ENCODE results near the gene CERS6. TPM values are rescaled to one million over a fixed set of nuclear protein-coding genes. Genes with fewer than 3 reads are reported as not detected.

Gene CERS6
- total and polyA plus RNA-seq, 2 experiments from 2014 or later = 7.4 to 35.0 TPM

GRCh38 chr2:168740788-168741187 lies 284.7 kb downstream of the CERS6 start (continued):
- TF ChIP-seq REST (IDR thresholded peaks at IDR 0.05; ENCODE audit: unreplicated experiment) (no peak), EZH2 (IDR thresholded peaks at IDR 0.05; ENCODE audit: low read depth, unreplicated experiment) (no peak), NANOG (IDR thresholded peaks at IDR 0.05; ENCODE audit: borderline replicate concordance) (no peak)

- H3K4me1 ChIP-seq (ENCODE audit: insufficient read depth) = no peaks in the 10 kb centered on the region
- TF ChIP-seq JUNB (IDR thresholded peaks at IDR 0.05; ENCODE audit: unreplicated experiment) = no peak
- TF ChIP-seq REST (IDR thresholded peaks at IDR 0.05; ENCODE audit: unreplicated experiment) = no peak
- no peak for TF ChIP-seq ZNF331 (CRISPR knock-in tag; IDR thresholded peaks at IDR 0.05; ENCODE audit: low read depth)
- no peak for TF ChIP-seq NANOG (IDR thresholded peaks at IDR 0.05; ENCODE audit: borderline replicate concordance)
- TF ChIP-seq EZH2 (IDR thresholded peaks at IDR 0.05; ENCODE audit: low read depth, unreplicated experiment) = no peak
- TF ChIP-seq, protein P1, sequence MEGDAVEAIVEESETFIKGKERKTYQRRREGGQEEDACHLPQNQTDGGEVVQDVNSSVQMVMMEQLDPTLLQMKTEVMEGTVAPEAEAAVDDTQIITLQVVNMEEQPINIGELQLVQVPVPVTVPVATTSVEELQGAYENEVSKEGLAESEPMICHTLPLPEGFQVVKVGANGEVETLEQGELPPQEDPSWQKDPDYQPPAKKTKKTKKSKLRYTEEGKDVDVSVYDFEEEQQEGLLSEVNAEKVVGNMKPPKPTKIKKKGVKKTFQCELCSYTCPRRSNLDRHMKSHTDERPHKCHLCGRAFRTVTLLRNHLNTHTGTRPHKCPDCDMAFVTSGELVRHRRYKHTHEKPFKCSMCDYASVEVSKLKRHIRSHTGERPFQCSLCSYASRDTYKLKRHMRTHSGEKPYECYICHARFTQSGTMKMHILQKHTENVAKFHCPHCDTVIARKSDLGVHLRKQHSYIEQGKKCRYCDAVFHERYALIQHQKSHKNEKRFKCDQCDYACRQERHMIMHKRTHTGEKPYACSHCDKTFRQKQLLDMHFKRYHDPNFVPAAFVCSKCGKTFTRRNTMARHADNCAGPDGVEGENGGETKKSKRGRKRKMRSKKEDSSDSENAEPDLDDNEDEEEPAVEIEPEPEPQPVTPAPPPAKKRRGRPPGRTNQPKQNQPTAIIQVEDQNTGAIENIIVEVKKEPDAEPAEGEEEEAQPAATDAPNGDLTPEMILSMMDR (conservative IDR thresholded peaks at IDR 0.05; ENCODE audit: low read depth in 2 of 2) = no peak
- no peak for TF ChIP-seq POLR2AphosphoS5 (IDR thresholded peaks at IDR 0.05; ENCODE audit: low read depth)
- TF ChIP-seq ZNF114 (CRISPR knock-in tag; IDR thresholded peaks at IDR 0.05) = no peak
- TF ChIP-seq CREB1 (CRISPR knock-in tag; IDR thresholded peaks at IDR 0.05; ENCODE audit: low read depth) = no peak
- TF ChIP-seq ETS1 (IDR thresholded peaks at IDR 0.05) = no peak
Measured at GRCh38 chr2:168742258-168742932, 286.3 kb downstream of the CERS6 start.

More at GRCh38 chr2:168742258-168742932, 286.3 kb downstream of the CERS6 start:
- H3K4me1 Mint-ChIP-seq = 0 out of 3 replicates have a peak, but pooled peaks cover 5% of the 10 kb centered on the region
- no peak overlapping the region for H3K27ac Mint-ChIP-seq
- DNase-seq (ENCODE audit: low spot score) (no peak), ATAC-seq (no peak)
- no peaks in the 10 kb centered on the region for H3K9me2 ChIP-seq (ENCODE audit: insufficient read depth)
- no peak overlapping the region for H3K27ac ChIP-seq (ENCODE audit: low read depth)
- H3K4me3 ChIP-seq = no peak overlapping the region
- H3F3A ChIP-seq (replicated peaks; ENCODE audit: low read depth) = no peaks in the 10 kb centered on the region
- no peak overlapping the region for H3K4me3 Mint-ChIP-seq
- H3K36me3 Mint-ChIP-seq (ENCODE audit: low read depth) = no peaks in the 10 kb centered on the region
- H3K27me3 Mint-ChIP-seq (ENCODE audit: insufficient read depth, low read depth, poor library complexity) = peaks cover 3% of the 10 kb centered on the region
- no peaks in the 10 kb centered on the region for H3K36me3 ChIP-seq (ENCODE audit: insufficient read depth)
- H3K4me2 ChIP-seq = no peak overlapping the region
- H3K27me3 ChIP-seq (ENCODE audit: insufficient read depth) = no peaks in the 10 kb centered on the region
- no peaks in the 10 kb centered on the region for H4K20me1 ChIP-seq (replicated peaks; ENCODE audit: insufficient read depth)
- no peaks in the 10 kb centered on the region for H3K79me2 ChIP-seq (replicated peaks; ENCODE audit: insufficient read depth)
- no peak overlapping the region for H2AFZ ChIP-seq
- no peaks in the 10 kb centered on the region for H3K9me3 Mint-ChIP-seq
